Measurements from ENCODE around the gene PMM1. TPM values are rescaled to one million over a fixed set of nuclear protein-coding genes. Genes with fewer than 3 reads are reported as not detected.

The PMM1 gene
- total RNA-seq, 6 experiments from 2014 or later = 21.6 to 45.1 (median 36.2) TPM

- intact Hi-C loops (cut with DNase I) = no loop called here
- no peak overlapping the region for H3K4me3 ChIP-seq
- 74% methylated on average over 5 of the region's 5 CpGs for WGBS (ENCODE audit: insufficient coverage, low coverage, low lambda C conversion rate, missing lambda C conversion rate)
- TF ChIP-seq CTCF (IDR thresholded peaks at IDR 0.05) (peak in 1 of 4 donors; percentile 6), POLR2A (IDR thresholded peaks at IDR 0.05) (no peak)
- ATAC-seq = no peak
- no peaks in the 10 kb centered on the region for H3K9me3 ChIP-seq
- H3K27ac ChIP-seq = no peak overlapping the region
- H3K36me3 ChIP-seq = peaks cover 0 to 30% (median 2%) of the 10 kb centered on the region in 4 donors
- no peak for DNase-seq
- H3K27me3 ChIP-seq = no peaks in the 10 kb centered on the region
- peaks cover 0 to 15% (median 0%) of the 10 kb centered on the region in 4 donors for H3K4me1 ChIP-seq
Measured at GRCh38 chr22:41535244-41535643, 54.4 kb downstream of the PMM1 start.

GRCh38 chr22:41534219-41534618, 55.4 kb downstream of the PMM1 start:
- 97% methylated on average over 7 of the region's 8 CpGs for WGBS (ENCODE audit: insufficient coverage, low coverage, low lambda C conversion rate, missing lambda C conversion rate)
- peaks cover 0 to 15% (median 0%) of the 10 kb centered on the region in 4 donors for H3K4me1 ChIP-seq
- no peak for ATAC-seq
- H3K4me3 ChIP-seq = no peak overlapping the region
- H3K36me3 ChIP-seq = peaks cover 0 to 34% (median 6%) of the 10 kb centered on the region in 4 donors
- no peak for DNase-seq
- intact Hi-C loops (cut with DNase I) = no loop called here
- no peak overlapping the region for H3K27ac ChIP-seq
- H3K9me3 ChIP-seq = no peaks in the 10 kb centered on the region
- H3K27me3 ChIP-seq = no peaks in the 10 kb centered on the region
- TF ChIP-seq POLR2A (IDR thresholded peaks at IDR 0.05) = no peak
- TF ChIP-seq CTCF (IDR thresholded peaks at IDR 0.05) = no peak

GRCh38 chr22:41532908-41533825, 56.5 kb downstream of the PMM1 start:
- TF ChIP-seq CTCF (IDR thresholded peaks at IDR 0.05) = peak; percentile 65 to 80 (median 73)
- TF ChIP-seq POLR2A (IDR thresholded peaks at IDR 0.05) = no peak
- 65% methylated on average over 5 of the region's 19 CpGs for WGBS (ENCODE audit: insufficient coverage, low coverage, low lambda C conversion rate, missing lambda C conversion rate)
- H3K27ac ChIP-seq = no peak overlapping the region

GRCh38 chr22:41531715-41532477, 57.7 kb downstream of the PMM1 start:
- no peaks in the 10 kb centered on the region for H3K9me3 ChIP-seq
- DNase-seq = no peak
- H3K36me3 ChIP-seq = peaks cover 0 to 54% (median 12%) of the 10 kb centered on the region in 4 donors
- no peak overlapping the region for H3K4me3 ChIP-seq
- intact Hi-C loops (cut with DNase I) = no loop called here
- no peaks in the 10 kb centered on the region for H3K27me3 ChIP-seq
- no peak overlapping the region for H3K27ac ChIP-seq
- peaks cover 0 to 3% (median 0%) of the 10 kb centered on the region in 4 donors for H3K4me1 ChIP-seq
- WGBS (ENCODE audit: insufficient coverage, low coverage, low lambda C conversion rate, missing lambda C conversion rate) = 72% methylated on average over 8 of the region's 17 CpGs
- TF ChIP-seq POLR2A (IDR thresholded peaks at IDR 0.05) = no peak
- no peak for TF ChIP-seq CTCF (IDR thresholded peaks at IDR 0.05)
- no peak for ATAC-seq

More at GRCh38 chr22:41532908-41533825, 56.5 kb downstream of the PMM1 start:
- peaks cover 0 to 41% (median 8%) of the 10 kb centered on the region in 4 donors for H3K36me3 ChIP-seq
- ATAC-seq (peak; percentile 47 to 64 (median 62)), DNase-seq (peak in 2 of 3 donors; percentile 72 to 76)
- intact Hi-C loops (cut with DNase I) = no loop called here
- peaks cover 0 to 15% (median 0%) of the 10 kb centered on the region in 4 donors for H3K4me1 ChIP-seq
- H3K9me3 ChIP-seq = no peaks in the 10 kb centered on the region
- no peak overlapping the region for H3K4me3 ChIP-seq
- H3K27me3 ChIP-seq = no peaks in the 10 kb centered on the region
